Measurements from ENCODE around the gene PSME1. TPM values are rescaled to one million over a fixed set of nuclear protein-coding genes. Genes with fewer than 3 reads are reported as not detected.
A peak's percentile ranks its signal among the peaks of the same experiment; 100 is the strongest.

The PSME1 gene
- total RNA-seq, 2 donors from 2014 or later = 61.2 to 84.5 TPM

GRCh38 chr14:24151404-24152080 is 15.5 kb downstream of the PSME1 start:
- Histone ChIP-seq H3K4me3 (no peak overlapping the region), H3K27me3 (replicated peaks; ENCODE audit: insufficient read depth) (no peaks in the 10 kb centered on the region), H3K27ac (no peak overlapping the region), H3K36me3 (peaks cover 50% of the 10 kb centered on the region), H3K9me3 (no peaks in the 10 kb centered on the region), H3K4me1 (ENCODE audit: control insufficient read depth in 1 of 2, low read depth in 2 of 2) (peaks cover 7 to 18% of the 10 kb centered on the region in 2 donors)
- ATAC-seq (ENCODE audit: insufficient number of reproducible peaks, low FRiP score, low read depth) (no peak), DNase-seq (ENCODE audit: low spot score) (no peak)
- TF ChIP-seq CTCF (IDR thresholded peaks at IDR 0.05) = no peak

GRCh38 chr14:24155100-24155499 is 19.1 kb downstream of the PSME1 start:
- DNase-seq (ENCODE audit: low spot score) (no peak), ATAC-seq (ENCODE audit: insufficient number of reproducible peaks, low FRiP score, low read depth) (no peak)
- Histone ChIP-seq H3K4me3 (no peak overlapping the region), H3K27me3 (replicated peaks; ENCODE audit: insufficient read depth) (no peaks in the 10 kb centered on the region), H3K36me3 (peaks cover 59% of the 10 kb centered on the region), H3K9me3 (no peaks in the 10 kb centered on the region), H3K4me1 (ENCODE audit: control insufficient read depth in 1 of 2, low read depth in 2 of 2) (no peaks in the 10 kb centered on the region), H3K27ac (no peak overlapping the region)
- no peak for TF ChIP-seq CTCF (IDR thresholded peaks at IDR 0.05)

GRCh38 chr14:24156840-24157239 is 20.8 kb downstream of the PSME1 start:
- Histone ChIP-seq H3K4me3 (no peak overlapping the region), H3K27ac (no peak overlapping the region), H3K4me1 (ENCODE audit: control insufficient read depth in 1 of 2, low read depth in 2 of 2) (peaks cover 0 to 10% of the 10 kb centered on the region in 2 donors), H3K36me3 (peaks cover 49% of the 10 kb centered on the region), H3K9me3 (no peaks in the 10 kb centered on the region), H3K27me3 (replicated peaks; ENCODE audit: insufficient read depth) (no peaks in the 10 kb centered on the region)
- ATAC-seq (ENCODE audit: insufficient number of reproducible peaks, low FRiP score, low read depth) = no peak
- TF ChIP-seq CTCF (IDR thresholded peaks at IDR 0.05) = no peak
- DNase-seq (ENCODE audit: low spot score) = no peak

- no peaks in the 10 kb centered on the region for H3K27me3 ChIP-seq (replicated peaks; ENCODE audit: insufficient read depth)
- H3K27ac ChIP-seq = no peak overlapping the region
- H3K9me3 ChIP-seq = no peaks in the 10 kb centered on the region
- ATAC-seq (ENCODE audit: insufficient number of reproducible peaks, low FRiP score, low read depth) = no peak
- DNase-seq (ENCODE audit: low spot score) = no peak
- no peak overlapping the region for H3K4me3 ChIP-seq
- H3K36me3 ChIP-seq = peaks cover 48% of the 10 kb centered on the region
- TF ChIP-seq CTCF (IDR thresholded peaks at IDR 0.05) = no peak
- H3K4me1 ChIP-seq (ENCODE audit: control insufficient read depth in 1 of 2, low read depth in 2 of 2) = peaks cover 4 to 15% of the 10 kb centered on the region in 2 donors
These were observed 21.3 kb downstream of the PSME1 start for GRCh38 chr14:24157331-24157730.

- no peak for DNase-seq (ENCODE audit: low spot score)
- Histone ChIP-seq H3K27ac (peak overlapping the region; percentile 73 to 88), H3K4me1 (ENCODE audit: control insufficient read depth in 1 of 2, low read depth in 2 of 2) (peaks cover 15 to 38% of the 10 kb centered on the region in 2 donors), H3K27me3 (replicated peaks; ENCODE audit: insufficient read depth) (no peaks in the 10 kb centered on the region), H3K4me3 (no peak overlapping the region), H3K36me3 (peaks cover 63% of the 10 kb centered on the region), H3K9me3 (no peaks in the 10 kb centered on the region)
- ATAC-seq (ENCODE audit: insufficient number of reproducible peaks, low FRiP score, low read depth) = no peak
- no peak for TF ChIP-seq CTCF (IDR thresholded peaks at IDR 0.05)
These were observed 23.9 kb downstream of the PSME1 start for GRCh38 chr14:24159777-24160498.
